NCI-H2196 (cell line): Measurements from ENCODE around the gene RALGPS1.
A peak's percentile ranks its signal among the peaks of the same experiment; 100 is the strongest.

Experiments used
- DNase-seq: peaks from one replicate; lab custom pipeline; 2025; ENCODE audit not compliant: unreplicated experiment; lab: John Stamatoyannopoulos, UW

Gene RALGPS1

DNA sequence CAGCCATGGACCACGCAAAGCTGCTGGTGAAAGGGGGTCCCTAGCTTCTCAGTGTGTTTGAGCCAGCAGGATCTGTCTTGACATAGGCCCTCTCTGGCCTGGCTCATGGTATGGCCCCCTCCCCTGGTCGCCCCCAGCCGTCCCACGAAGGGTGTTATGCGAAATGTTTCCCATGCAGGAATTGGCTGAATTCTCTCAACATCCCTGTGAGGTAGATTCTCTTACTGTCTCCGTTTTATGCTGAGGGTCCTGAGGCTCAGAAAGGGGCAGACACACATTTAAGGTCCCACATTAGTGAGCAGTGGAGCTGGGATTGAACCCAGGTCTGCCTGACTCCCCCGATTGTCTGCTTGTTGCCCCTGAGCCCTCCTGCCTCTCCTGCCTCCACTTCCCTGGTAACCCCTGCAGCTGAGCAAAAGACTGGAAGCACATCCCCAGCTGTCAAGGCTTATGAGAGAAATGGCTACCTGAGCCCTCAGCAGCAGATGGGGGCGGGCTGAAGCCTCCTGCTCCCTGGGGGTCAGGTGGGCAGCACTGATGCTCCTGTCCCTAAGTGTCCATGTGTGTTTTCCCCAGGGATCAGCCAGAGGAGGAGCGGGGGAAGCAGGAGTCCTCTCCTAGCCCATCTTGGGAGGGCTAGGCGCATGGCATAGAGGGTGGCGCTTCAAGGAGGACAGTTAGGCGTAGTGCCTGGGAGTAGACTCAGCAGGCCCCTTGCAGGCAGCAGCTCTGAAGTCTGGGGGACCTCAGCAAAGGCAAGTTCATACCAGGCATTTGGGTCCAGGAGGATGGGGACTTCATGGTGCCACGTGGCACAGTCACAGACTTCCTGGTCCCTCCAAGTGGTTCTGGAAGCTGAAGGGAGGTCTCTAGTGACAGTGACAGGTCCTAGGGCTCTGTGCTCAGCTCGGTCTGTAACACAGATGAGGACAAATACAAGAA lies 301.0 kb downstream of the RALGPS1 start:
- no peak for DNase-seq

- DNase-seq = no peak
These were observed 301.8 kb downstream of the RALGPS1 start for GRCh38 chr9:127216210-127216887.

DNA sequence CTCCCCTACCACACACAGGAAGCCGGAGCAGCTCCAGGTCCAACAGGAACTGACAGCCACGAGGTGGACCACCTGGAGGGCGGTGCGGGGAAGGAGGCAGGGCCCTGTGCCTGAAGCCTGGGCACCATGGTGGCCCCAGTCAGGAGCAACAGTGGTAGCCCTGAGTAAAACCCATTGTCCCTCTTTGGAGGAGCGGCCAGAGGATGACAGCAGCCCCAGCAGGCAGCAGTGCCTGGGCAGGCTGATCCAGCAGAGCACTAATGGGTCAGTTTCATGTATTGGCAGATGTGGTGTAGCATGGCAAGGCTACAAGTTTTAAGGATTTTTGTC lies 302.3 kb downstream of the RALGPS1 start:
- no peak for DNase-seq

DNA sequence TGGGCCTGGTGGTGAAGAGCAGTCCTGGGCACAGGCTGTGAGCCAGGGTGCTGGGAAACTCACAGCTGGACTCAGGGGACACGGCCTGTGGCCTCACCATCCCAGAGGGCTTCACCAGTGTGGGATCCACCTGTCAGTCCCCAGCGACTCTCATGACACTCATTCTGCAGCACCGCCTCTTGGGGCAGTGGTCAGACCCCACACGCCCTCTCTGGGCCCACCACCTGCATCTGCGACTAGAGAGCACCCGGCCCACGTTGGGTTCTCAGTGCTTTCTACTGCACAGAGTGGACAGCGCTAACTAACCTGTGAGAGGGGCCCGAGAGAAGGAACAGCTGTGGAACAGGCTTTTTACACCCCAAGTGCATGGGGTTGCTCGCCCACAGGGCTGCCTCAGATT lies 304.2 kb downstream of the RALGPS1 start:
- no peak for DNase-seq

DNA sequence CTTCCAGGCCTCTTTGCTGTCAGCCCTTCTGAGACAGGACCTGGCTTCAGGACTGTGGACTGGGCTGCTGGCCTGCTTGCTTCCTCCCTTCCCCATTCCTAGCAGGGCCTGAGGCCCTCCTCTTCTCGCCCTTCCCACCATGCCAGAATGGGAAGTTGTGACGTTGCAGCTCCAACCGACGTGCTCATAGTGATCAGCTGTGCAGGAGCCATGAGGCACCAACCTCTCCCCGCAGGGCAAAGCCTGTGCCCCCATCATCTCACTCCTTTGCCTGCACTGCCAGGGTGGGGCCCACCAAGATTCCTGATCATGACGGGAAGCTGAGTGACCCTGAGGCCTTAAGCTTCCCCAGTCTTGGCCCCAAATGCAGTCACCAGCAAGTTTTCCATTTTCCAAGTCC lies 304.9 kb downstream of the RALGPS1 start:
- no peak for DNase-seq

GRCh38 chr9:127221695-127222094 lies 307.1 kb downstream of the RALGPS1 start:
- DNase-seq = no peak

GRCh38 chr9:127222388-127223095 lies 308.0 kb downstream of the RALGPS1 start:
- DNase-seq = no peak

GRCh38 chr9:127223266-127223665 lies 308.7 kb downstream of the RALGPS1 start:
- no peak for DNase-seq

GRCh38 chr9:127223810-127224177 lies 309.2 kb downstream of the RALGPS1 start:
- DNase-seq = no peak

- peak; percentile 93 for DNase-seq
These were observed 309.7 kb downstream of the RALGPS1 start for GRCh38 chr9:127224178-127224882.

- DNase-seq = peak; percentile 92
These were observed 310.5 kb downstream of the RALGPS1 start for GRCh38 chr9:127224883-127225739.

- DNase-seq = no peak
These were observed 311.4 kb downstream of the RALGPS1 start for GRCh38 chr9:127225801-127226625.

- no peak for DNase-seq
These were observed 315.3 kb downstream of the RALGPS1 start for GRCh38 chr9:127229691-127230417.

- no peak for DNase-seq
These were observed 317.1 kb downstream of the RALGPS1 start for GRCh38 chr9:127231666-127232065.

- no peak for DNase-seq
These were observed 318.4 kb downstream of the RALGPS1 start for GRCh38 chr9:127232833-127233549.

DNA sequence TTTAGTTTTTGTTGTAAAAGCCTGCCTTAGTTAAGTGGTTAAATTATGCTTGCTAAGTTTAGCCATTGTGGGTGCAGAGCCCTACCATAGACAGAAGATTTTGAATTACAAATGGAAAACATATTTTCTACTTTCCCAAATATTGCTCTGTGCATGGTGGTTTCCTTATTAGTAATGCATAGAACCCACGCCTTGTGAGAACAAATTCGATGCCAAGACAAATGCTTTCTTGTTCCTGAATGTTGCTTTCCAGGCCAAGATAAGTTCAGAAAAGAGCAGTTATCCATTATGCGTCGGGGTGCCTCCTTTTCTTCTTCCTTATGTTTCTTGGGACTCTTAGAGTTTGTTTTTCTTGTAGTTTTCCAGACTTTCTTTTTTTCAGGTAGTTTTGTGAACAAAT lies 319.0 kb downstream of the RALGPS1 start:
- DNase-seq = no peak

DNA sequence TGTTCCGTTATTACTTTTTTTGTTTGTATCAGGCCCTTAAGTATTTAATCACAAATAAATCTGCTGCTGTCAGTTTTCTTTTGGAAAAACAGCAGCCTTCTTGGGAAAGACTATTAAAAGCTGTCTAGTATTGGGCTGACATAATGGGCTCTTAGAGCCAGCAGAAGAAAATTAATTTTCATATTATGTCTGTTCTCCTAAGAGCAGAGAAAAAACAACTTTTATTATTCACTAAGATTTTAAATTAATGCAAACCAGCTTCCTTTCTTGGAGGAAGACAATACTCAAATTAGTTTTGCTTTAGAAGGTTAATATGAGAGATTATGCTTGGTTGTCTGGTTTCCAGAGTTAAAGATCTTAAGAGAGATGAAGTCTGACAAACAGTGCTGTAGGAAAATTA lies 319.4 kb downstream of the RALGPS1 start:
- DNase-seq = no peak

DNA sequence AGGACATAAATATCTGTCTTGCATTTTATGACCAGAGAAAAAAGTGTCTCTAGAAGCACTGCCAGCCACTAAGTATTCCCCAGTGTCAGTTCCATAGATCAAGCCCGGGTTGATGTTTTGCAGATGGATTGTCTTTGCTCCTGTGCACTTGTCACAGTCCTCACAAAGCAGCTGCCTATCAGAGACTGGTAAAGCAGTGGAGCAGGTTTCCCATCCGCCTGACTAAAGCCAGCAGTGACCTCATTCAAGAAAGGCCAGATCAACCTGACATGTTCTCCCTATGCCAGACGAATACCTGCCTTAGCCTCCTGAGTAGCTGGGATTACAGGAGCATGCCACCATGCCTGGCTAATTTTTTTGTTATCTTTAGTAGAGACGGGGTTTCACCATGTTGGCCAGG lies 323.2 kb downstream of the RALGPS1 start:
- DNase-seq = no peak
